Hepatocyte (in vitro differentiated cells): ENCODE results near the gene GAS2. TPM values are rescaled to one million over a fixed set of nuclear protein-coding genes. Genes with fewer than 3 reads are reported as not detected.

Source experiments
- DNase-seq: peaks from one replicate; pipeline ENCODE4 v3.0.0-alpha.2; 2016; ENCODE audit warnings: low spot score
- H2AFZ ChIP-seq: fragments of 200-600 bp; sonication (generic); 2 replicates; pipeline ENCODE4 v1.6.0; 2016; ENCODE audit warnings: antibody characterized with exemption, mild to moderate bottlenecking
- H3K27ac ChIP-seq: fragments of 200-600 bp; sonication (generic); 2 replicates; pipeline ENCODE4 v1.5.1; 2016; ENCODE audit warnings: mild to moderate bottlenecking
- H3K27me3 ChIP-seq: fragments of 200-600 bp; sonication (generic); 2 replicates; pipeline ENCODE4 v1.6.1; 2016
- H3K36me3 ChIP-seq: fragments of 200-600 bp; sonication (generic); replicated peaks from 2 replicates; pipeline ENCODE4 v1.5.1; 2016; ENCODE audit warnings: low read depth; ENCODE audit not compliant: insufficient read depth
- H3K4me1 ChIP-seq: fragments of 200-600 bp; sonication (generic); 2 replicates; pipeline ENCODE4 v1.5.1; 2016; ENCODE audit warnings: mild to moderate bottlenecking, moderate library complexity; ENCODE audit not compliant: insufficient read depth
- H3K4me2 ChIP-seq: fragments of 200-600 bp; sonication (generic); 2 replicates; pipeline ENCODE4 v1.6.0; 2016
- H3K4me3 ChIP-seq: fragments of 200-600 bp; sonication (generic); 2 replicates; pipeline ENCODE4 v1.5.1; 2016; ENCODE audit warnings: mild to moderate bottlenecking
- H3K79me2 ChIP-seq: fragments of 200-600 bp; sonication (generic); 2 replicates; pipeline ENCODE4 v1.6.0; 2017; ENCODE audit warnings: mild to moderate bottlenecking
- H3K9me2 ChIP-seq: fragments of 200-600 bp; sonication (generic); replicated peaks from 2 replicates; pipeline ENCODE4 v1.6.0; 2017; ENCODE audit warnings: mild to moderate bottlenecking; ENCODE audit not compliant: insufficient read depth
- H3K9me3 ChIP-seq: fragments of 200-600 bp; sonication (generic); 2 replicates; pipeline ENCODE4 v1.5.1; 2016; ENCODE audit warnings: low read depth, mild to moderate bottlenecking
- H4K20me1 ChIP-seq: fragments of 200-600 bp; sonication (generic); 2 replicates; pipeline ENCODE4 v1.6.0; 2016; ENCODE audit warnings: mild to moderate bottlenecking; ENCODE audit not compliant: insufficient read depth, poor library complexity, severe bottlenecking
- EZH2 ChIP-seq: fragments of 200-600 bp; sonication (generic); IDR thresholded peaks from 2 replicates; pipeline ENCODE4 v1.6.1; 2016; ENCODE audit warnings: antibody characterized with exemption, mild to moderate bottlenecking, borderline replicate concordance
- EZH2phosphoT487 ChIP-seq: fragments of 200-600 bp; sonication (generic); IDR thresholded peaks from one replicate; pipeline ENCODE4 v1.6.1; 2018; ENCODE audit warnings: antibody characterized with exemption, mild to moderate bottlenecking, low read depth, moderate library complexity; ENCODE audit not compliant: unreplicated experiment, severe bottlenecking
- WGBS: methylation state at CpG from one replicate; pipeline ENCODE4 v1.1.6; 2016; ENCODE audit warnings: low lambda C conversion rate; ENCODE audit errors: missing lambda C conversion rate; 5-methylcytosine and 5-hydroxymethylcytosine counted together
- polyA plus RNA-seq: library from polyadenylated mRNA; unstranded; fragments of >200 nt; fragmentation: Nextera tagmentation; extraction: Ambion mirVana; gene quantifications from 2 replicates; pipeline ENCODE4 v1.2.1, GENCODE V29; 2016
- total RNA-seq: library from RNA; depleted of rRNA; stranded (reverse); fragments of >200 nt; gene quantifications from 2 replicates; pipeline ENCODE4 v1.2.3, GENCODE V29; 2014
- TF ChIP-seq, protein P1 (sequence below): fragments of 200-600 bp; sonication (generic); IDR thresholded peaks from 2 replicates; pipeline ENCODE4 v1.5.1; 2016; ENCODE audit warnings: antibody characterized with exemption, mild to moderate bottlenecking; ENCODE audit not compliant: poor library complexity

Gene GAS2
- total and polyA plus RNA-seq, 2 experiments from 2014 or later: 13.3 to 37.0 TPM

GRCh38 chr11:22688914-22689313, 22.5 kb downstream of the GAS2 start:
- Histone ChIP-seq H3K9me3 (no peaks in the 10 kb centered on the region), H3K4me1 (no peaks in the 10 kb centered on the region), H3K4me3 (no peak overlapping the region), H3K27ac (no peak overlapping the region), H3K79me2 (no peaks in the 10 kb centered on the region), H3K9me2 (no peaks in the 10 kb centered on the region), H3K4me2 (no peak overlapping the region), H4K20me1 (no peaks in the 10 kb centered on the region), H3K36me3 (no peaks in the 10 kb centered on the region), H3K27me3 (no peaks in the 10 kb centered on the region), H2AFZ (no peak overlapping the region)
- TF ChIP-seq EZH2phosphoT487 (no peak), EZH2 (no peak)
- TF ChIP-seq, protein P1, sequence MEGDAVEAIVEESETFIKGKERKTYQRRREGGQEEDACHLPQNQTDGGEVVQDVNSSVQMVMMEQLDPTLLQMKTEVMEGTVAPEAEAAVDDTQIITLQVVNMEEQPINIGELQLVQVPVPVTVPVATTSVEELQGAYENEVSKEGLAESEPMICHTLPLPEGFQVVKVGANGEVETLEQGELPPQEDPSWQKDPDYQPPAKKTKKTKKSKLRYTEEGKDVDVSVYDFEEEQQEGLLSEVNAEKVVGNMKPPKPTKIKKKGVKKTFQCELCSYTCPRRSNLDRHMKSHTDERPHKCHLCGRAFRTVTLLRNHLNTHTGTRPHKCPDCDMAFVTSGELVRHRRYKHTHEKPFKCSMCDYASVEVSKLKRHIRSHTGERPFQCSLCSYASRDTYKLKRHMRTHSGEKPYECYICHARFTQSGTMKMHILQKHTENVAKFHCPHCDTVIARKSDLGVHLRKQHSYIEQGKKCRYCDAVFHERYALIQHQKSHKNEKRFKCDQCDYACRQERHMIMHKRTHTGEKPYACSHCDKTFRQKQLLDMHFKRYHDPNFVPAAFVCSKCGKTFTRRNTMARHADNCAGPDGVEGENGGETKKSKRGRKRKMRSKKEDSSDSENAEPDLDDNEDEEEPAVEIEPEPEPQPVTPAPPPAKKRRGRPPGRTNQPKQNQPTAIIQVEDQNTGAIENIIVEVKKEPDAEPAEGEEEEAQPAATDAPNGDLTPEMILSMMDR: no peak
- no peak for DNase-seq
- WGBS: 85% methylated on average over 3 of the region's 3 CpGs

GRCh38 chr11:22690257-22690656, 23.8 kb downstream of the GAS2 start:
- Histone ChIP-seq H3K4me1 (no peaks in the 10 kb centered on the region), H3K79me2 (no peaks in the 10 kb centered on the region), H3K27ac (no peak overlapping the region), H4K20me1 (no peaks in the 10 kb centered on the region), H3K4me3 (no peak overlapping the region), H2AFZ (no peak overlapping the region), H3K27me3 (no peaks in the 10 kb centered on the region), H3K4me2 (no peak overlapping the region), H3K9me2 (no peaks in the 10 kb centered on the region), H3K36me3 (no peaks in the 10 kb centered on the region), H3K9me3 (no peaks in the 10 kb centered on the region)
- DNase-seq: no peak
- TF ChIP-seq, protein P1: no peak
- TF ChIP-seq EZH2: no peak
- no peak for TF ChIP-seq EZH2phosphoT487
- WGBS: 78% methylated on average over 1 of the region's 1 CpG

GRCh38 chr11:22690871-22691270, 24.5 kb downstream of the GAS2 start:
- Histone ChIP-seq H3K4me1 (no peaks in the 10 kb centered on the region), H3K9me3 (no peaks in the 10 kb centered on the region)
- TF ChIP-seq EZH2 (no peak), EZH2phosphoT487 (no peak)
- TF ChIP-seq, protein P1: no peak

DNA sequence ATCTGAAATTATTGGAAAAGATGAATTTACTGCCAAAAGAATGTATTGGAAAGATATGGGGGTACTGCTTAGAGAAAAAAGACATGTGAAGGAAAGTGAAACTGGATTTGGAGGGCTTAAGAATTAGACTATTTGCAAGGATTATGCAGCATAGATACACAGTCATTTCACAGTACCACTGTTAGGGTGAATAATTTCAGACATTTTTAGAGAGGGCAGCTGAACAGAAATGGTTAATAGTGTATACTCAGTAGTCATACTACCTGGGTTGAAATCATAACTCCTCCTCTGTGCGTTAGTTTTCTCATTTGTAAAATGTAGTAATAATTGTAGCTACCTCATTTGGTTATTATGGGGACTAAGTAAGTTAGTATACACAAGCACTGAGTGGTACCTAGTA, 33.0 kb downstream of the GAS2 start:
- Histone ChIP-seq H3K27me3 (no peaks in the 10 kb centered on the region), H3K9me3 (no peaks in the 10 kb centered on the region), H4K20me1 (no peaks in the 10 kb centered on the region), H3K4me3 (no peak overlapping the region), H3K4me1 (peaks cover 14% of the 10 kb centered on the region), H2AFZ (no peak overlapping the region), H3K27ac (no peak overlapping the region), H3K4me2 (no peak overlapping the region), H3K9me2 (no peaks in the 10 kb centered on the region), H3K79me2 (no peaks in the 10 kb centered on the region), H3K36me3 (no peaks in the 10 kb centered on the region)
- DNase-seq: no peak
- TF ChIP-seq EZH2 (no peak), EZH2phosphoT487 (no peak)
- TF ChIP-seq, protein P1: no peak
- 88% methylated on average over 1 of the region's 1 CpG for WGBS

More at GRCh38 chr11:22690871-22691270, 24.5 kb downstream of the GAS2 start:
- Histone ChIP-seq H4K20me1 (no peaks in the 10 kb centered on the region), H3K79me2 (no peaks in the 10 kb centered on the region), H3K4me3 (no peak overlapping the region), H2AFZ (no peak overlapping the region), H3K27me3 (no peaks in the 10 kb centered on the region), H3K27ac (no peak overlapping the region), H3K9me2 (no peaks in the 10 kb centered on the region), H3K4me2 (no peak overlapping the region), H3K36me3 (no peaks in the 10 kb centered on the region)
- WGBS: 83% methylated on average over 4 of the region's 4 CpGs
- no peak for DNase-seq
